HepG2 (cell line): Measurements from ENCODE around the gene CPNE5. TPM values are rescaled to one million over a fixed set of nuclear protein-coding genes. Genes with fewer than 3 reads are reported as not detected.

Experiments
- CSRNP2 ChIP-seq: sonication (generic); formaldehyde crosslinking; conservative IDR thresholded peaks from 2 replicates; pipeline ENCODE4 v1.8.0; 2022; ENCODE audit warnings: low read depth, missing genetic modification reagents
- EED ChIP-seq: sonication (generic); formaldehyde crosslinking; IDR thresholded peaks from 2 replicates; pipeline ENCODE4 v1.5.0; 2020; ENCODE audit warnings: mild to moderate bottlenecking, missing genetic modification reagents
- ETS1 ChIP-seq: sonication (generic); formaldehyde crosslinking; IDR thresholded peaks from 2 replicates; pipeline ENCODE4 v1.4.0; 2020; ENCODE audit warnings: missing genetic modification reagents
- FOSL2 ChIP-seq: sonication (generic); formaldehyde crosslinking; IDR thresholded peaks from 2 replicates; pipeline ENCODE4 v1.4.0; 2020; ENCODE audit warnings: missing genetic modification reagents
- ISL2 ChIP-seq: sonication (generic); formaldehyde crosslinking; IDR thresholded peaks from 2 replicates; pipeline ENCODE4 v1.5.0; 2020; ENCODE audit warnings: missing genetic modification reagents
- SP4 ChIP-seq: sonication (generic); formaldehyde crosslinking; IDR thresholded peaks from 2 replicates; pipeline ENCODE4 v1.8.1; 2023; ENCODE audit warnings: mild to moderate bottlenecking, missing genetic modification reagents
- SRSF4 ChIP-seq: fragments of 200-400 bp; formaldehyde crosslinking; IDR thresholded peaks from one replicate; pipeline ENCODE4 v1.6.1; 2018; ENCODE audit warnings: mild to moderate bottlenecking, low read depth, low read length, moderate library complexity; ENCODE audit not compliant: poor library complexity, severe bottlenecking
- STAG1 ChIP-seq: sonication (generic); formaldehyde crosslinking; IDR thresholded peaks from 2 replicates; pipeline ENCODE4 v1.4.0; 2020; ENCODE audit warnings: missing genetic modification reagents
- TEAD3 ChIP-seq: optimal IDR thresholded peaks from 2 replicates; pipeline ENCODE3; 2016; ENCODE audit warnings: borderline replicate concordance
- ZBED4 ChIP-seq: sonication (generic); formaldehyde crosslinking; IDR thresholded peaks from 2 replicates; pipeline ENCODE4 v1.4.0; 2020; ENCODE audit warnings: missing genetic modification reagents, borderline replicate concordance
- ZHX1 ChIP-seq: sonication (generic); formaldehyde crosslinking; IDR thresholded peaks from 2 replicates; pipeline ENCODE4 v1.8.1; 2022; ENCODE audit warnings: low read depth, mild to moderate bottlenecking, missing genetic modification reagents
- ZNF17 ChIP-seq: sonication (generic); formaldehyde crosslinking; IDR thresholded peaks from 2 replicates; pipeline ENCODE4 v1.5.0; 2020; ENCODE audit warnings: mild to moderate bottlenecking, missing genetic modification reagents
- ZNF230 ChIP-seq: sonication (generic); formaldehyde crosslinking; IDR thresholded peaks from 2 replicates; pipeline ENCODE4 v1.4.0; 2020; ENCODE audit warnings: mild to moderate bottlenecking, missing genetic modification reagents
- ZNF274 ChIP-seq: sonication (generic); formaldehyde crosslinking; IDR thresholded peaks from 2 replicates; pipeline ENCODE4 v1.5.1; 2020; ENCODE audit warnings: mild to moderate bottlenecking, missing genetic modification reagents
- ZNF362 ChIP-seq: sonication (generic); formaldehyde crosslinking; IDR thresholded peaks from 2 replicates; pipeline ENCODE4 v1.4.0; 2020; ENCODE audit warnings: missing genetic modification reagents, mild to moderate bottlenecking, borderline replicate concordance
- ZNF414 ChIP-seq: sonication (generic); formaldehyde crosslinking; IDR thresholded peaks from 2 replicates; pipeline ENCODE4 v1.5.0; 2020; ENCODE audit warnings: missing genetic modification reagents
- ZNF441 ChIP-seq: sonication (generic); formaldehyde crosslinking; IDR thresholded peaks from 2 replicates; pipeline ENCODE4 v1.7.0; 2021; ENCODE audit warnings: missing genetic modification reagents, borderline replicate concordance
- ZNF616 ChIP-seq: sonication (generic); formaldehyde crosslinking; IDR thresholded peaks from 2 replicates; pipeline ENCODE4 v1.5.0; 2020; ENCODE audit warnings: low read depth, mild to moderate bottlenecking, missing genetic modification reagents
- polyA plus RNA-seq, 8 experiments: library from polyadenylated mRNA; depleted of rRNA in 3 of 8; stranded (reverse) in 7 of 8; unstranded in 1 of 8; fragments of >200 nt; fragmentation: Illumina TruSeq in 4 of 8; extraction: Trizol in 4 of 8; gene quantifications; 2 replicates each; pipeline versions ENCODE4 v1.2.1 to v1.2.3, GENCODE V29; 2011 to 2016; ENCODE audit warnings: low read depth in 4 of 8, missing spikeins in 1 of 8, mixed read lengths in 1 of 8; ENCODE audit not compliant: insufficient read depth in 1 of 8
- total RNA-seq, 5 experiments: library from RNA; depleted of rRNA; stranded (reverse); fragments of >200 nt; fragmentation: Illumina TruSeq; extraction: Trizol; gene quantifications; 2 replicates each; pipeline ENCODE4 v1.2.3, GENCODE V29; 2016; ENCODE audit warnings: low read depth in 1 of 5

CPNE5 gene
- total and polyA plus RNA-seq, 2 of the 13 experiments (the other 11 are each of a cell fraction or from before 2014, with no cell fraction given): 0.16 TPM; not detected in 1

- TF ChIP-seq ZBED4 (CRISPR knock-in tag): no peak
- no peak for TF ChIP-seq ZNF17 (CRISPR knock-in tag)
- TF ChIP-seq ZNF274: no peak
- no peak for TF ChIP-seq EED (CRISPR knock-in tag)
- TF ChIP-seq ISL2: no peak
- TF ChIP-seq CSRNP2 (CRISPR knock-in tag): no peak
- TF ChIP-seq ZNF230 (CRISPR knock-in tag): no peak
- TF ChIP-seq ZHX1 (CRISPR knock-in tag): no peak
- TF ChIP-seq ZNF616 (CRISPR knock-in tag): no peak
- TF ChIP-seq SRSF4: no peak
- TF ChIP-seq ETS1 (CRISPR knock-in tag): no peak
- TF ChIP-seq ZNF362 (CRISPR knock-in tag): peak; percentile 82; the same call in 1 of the 2 replicates
- no peak for TF ChIP-seq SP4 (CRISPR knock-in tag)
- no peak for TF ChIP-seq FOSL2 (CRISPR knock-in tag)
- no peak for TF ChIP-seq STAG1 (CRISPR knock-in tag)
- peak; percentile 10 for TF ChIP-seq TEAD3 (CRISPR knock-in tag)
- 0 out of 2 replicates have a peak, but pooled peaks have one; percentile 58 for TF ChIP-seq ZNF414
- TF ChIP-seq ZNF441 (CRISPR knock-in tag): peak; percentile 100
Measured at GRCh38 chr6:36886950-36887618, 47.8 kb upstream of the CPNE5 start (continued).
